GM19372 (cell line): ENCODE measurements around the gene CYGB.

Experiments used
- ATAC-seq: cut with Tn5 transposase; IDR thresholded peaks from one replicate; pipeline ENCODE4 v1.9.1; 2021; ENCODE audit warnings: mild to moderate bottlenecking, low read depth, moderate library complexity; ENCODE audit not compliant: unreplicated experiment

Gene CYGB

GRCh38 chr17:76553178-76553908 is 15.8 kb upstream of the CYGB start:
- ATAC-seq: no peak

- no peak for ATAC-seq
Observed at GRCh38 chr17:76551685-76552084, 14.2 kb upstream of the CYGB start.

- no peak for ATAC-seq
Observed at GRCh38 chr17:76550712-76551615, 13.5 kb upstream of the CYGB start.

GRCh38 chr17:76549539-76549938 is 12.0 kb upstream of the CYGB start:
- no peak for ATAC-seq

GRCh38 chr17:76549215-76549518 is 11.7 kb upstream of the CYGB start:
- ATAC-seq: no peak

GRCh38 chr17:76548378-76549214 is 11.1 kb upstream of the CYGB start:
- ATAC-seq: no peak

- ATAC-seq: no peak
Observed at GRCh38 chr17:76547642-76548202, 10.2 kb upstream of the CYGB start.

GRCh38 chr17:76547183-76547641 is 9.7 kb upstream of the CYGB start:
- no peak for ATAC-seq

GRCh38 chr17:76546556-76547182 is 9.2 kb upstream of the CYGB start:
- no peak for ATAC-seq

GRCh38 chr17:76545918-76546555 is 8.5 kb upstream of the CYGB start:
- ATAC-seq: no peak

GRCh38 chr17:76544546-76545365 is 7.2 kb upstream of the CYGB start:
- no peak for ATAC-seq

- no peak for ATAC-seq
Observed at GRCh38 chr17:76543826-76544545, 6.5 kb upstream of the CYGB start.

GRCh38 chr17:76543482-76543825 is 5.9 kb upstream of the CYGB start:
- no peak for ATAC-seq

GRCh38 chr17:76542984-76543383 is 5.5 kb upstream of the CYGB start:
- ATAC-seq: no peak

- ATAC-seq: no peak
Observed at GRCh38 chr17:76542566-76542971, 5.1 kb upstream of the CYGB start.

- no peak for ATAC-seq
Observed at GRCh38 chr17:76541739-76542454, 4.4 kb upstream of the CYGB start.

- ATAC-seq: no peak
Observed at GRCh38 chr17:76540381-76541300, 3.1 kb upstream of the CYGB start.
